Activated CD8-positive, alpha-beta memory T cell treated with anti-CD3 and anti-CD28 coated beads, Interleukin-2, amount 50 U/mL, for 24 hours (primary cell): ENCODE measurements around the gene MAP3K4.

Source experiments
- DNase-seq: peaks from one replicate; pipeline ENCODE4 v3.0.0-alpha.2; 2020; ENCODE audit errors: extremely low read depth

Gene MAP3K4

DNA sequence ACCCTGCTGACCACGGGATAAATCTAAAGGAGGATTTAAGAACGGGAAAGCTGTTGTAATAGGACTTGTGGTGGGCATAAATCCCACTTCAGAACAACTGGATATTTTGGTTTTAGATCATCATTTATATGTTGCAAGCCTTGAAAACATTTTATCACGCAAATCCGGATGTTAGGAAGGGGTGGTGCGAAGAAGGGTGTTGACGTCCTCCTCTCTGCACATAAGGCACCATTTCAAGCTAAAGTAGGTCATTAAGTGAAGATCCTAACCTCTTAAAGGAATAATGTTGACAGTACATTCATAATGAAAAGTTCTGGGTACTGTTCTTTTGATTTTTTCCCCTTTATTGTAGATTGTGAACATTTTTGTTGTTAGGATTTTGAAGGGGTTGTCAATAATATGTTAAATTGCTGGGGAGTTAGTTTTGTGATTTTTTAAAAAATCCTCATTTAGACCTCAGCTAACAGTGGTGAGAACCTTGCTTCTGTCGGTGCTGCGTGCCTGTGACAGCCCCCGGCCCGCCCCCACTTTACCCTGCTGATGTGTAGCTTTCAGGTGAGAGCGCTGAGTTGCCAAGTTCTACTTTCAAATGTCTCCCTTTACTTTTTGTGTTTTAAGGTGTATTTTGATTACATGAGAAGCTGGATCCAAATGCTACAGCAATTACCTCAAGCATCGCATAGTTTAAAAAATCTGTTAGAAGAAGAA, 88.8 kb downstream of the MAP3K4 start:
- no peak for DNase-seq

DNA sequence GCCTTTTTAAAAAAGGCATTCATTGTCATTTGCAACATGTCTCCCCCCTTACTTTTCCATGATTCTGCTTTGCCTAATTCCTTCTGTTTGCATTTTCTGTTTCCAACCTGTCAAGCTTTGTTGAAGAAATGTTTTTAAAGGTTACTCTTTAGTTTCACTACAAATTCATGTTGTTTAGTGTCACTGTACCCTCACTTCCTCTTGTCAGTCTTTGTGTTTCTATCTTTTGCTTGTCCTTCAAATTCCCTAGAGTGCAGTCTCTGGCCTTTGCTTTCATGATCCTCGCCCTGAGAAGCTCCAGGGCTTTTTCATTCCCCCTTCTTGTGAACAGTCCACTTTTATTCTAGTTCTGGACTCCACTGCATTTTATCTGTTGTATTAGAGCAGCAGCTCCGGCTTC, 90.6 kb downstream of the MAP3K4 start:
- DNase-seq = no peak

DNA sequence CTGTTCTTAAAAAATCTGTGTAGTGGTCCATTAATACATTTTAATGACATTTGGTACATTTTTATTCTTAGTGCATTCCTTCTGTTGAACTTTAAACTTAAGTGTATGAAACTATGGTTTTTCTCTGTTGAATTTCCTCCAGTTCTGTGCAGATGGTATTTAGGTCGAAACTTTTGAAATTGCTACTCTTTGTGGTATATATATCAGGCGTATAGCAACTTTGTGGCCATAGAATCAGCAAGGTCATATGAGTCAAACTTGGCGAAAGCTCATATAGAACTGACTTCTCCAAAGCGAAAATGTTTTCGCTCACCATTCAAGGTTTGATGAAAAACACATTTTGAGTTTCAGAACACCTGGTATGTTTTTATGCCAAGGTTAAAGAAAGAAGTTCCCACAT, 93.7 kb downstream of the MAP3K4 start:
- no peak for DNase-seq

DNA sequence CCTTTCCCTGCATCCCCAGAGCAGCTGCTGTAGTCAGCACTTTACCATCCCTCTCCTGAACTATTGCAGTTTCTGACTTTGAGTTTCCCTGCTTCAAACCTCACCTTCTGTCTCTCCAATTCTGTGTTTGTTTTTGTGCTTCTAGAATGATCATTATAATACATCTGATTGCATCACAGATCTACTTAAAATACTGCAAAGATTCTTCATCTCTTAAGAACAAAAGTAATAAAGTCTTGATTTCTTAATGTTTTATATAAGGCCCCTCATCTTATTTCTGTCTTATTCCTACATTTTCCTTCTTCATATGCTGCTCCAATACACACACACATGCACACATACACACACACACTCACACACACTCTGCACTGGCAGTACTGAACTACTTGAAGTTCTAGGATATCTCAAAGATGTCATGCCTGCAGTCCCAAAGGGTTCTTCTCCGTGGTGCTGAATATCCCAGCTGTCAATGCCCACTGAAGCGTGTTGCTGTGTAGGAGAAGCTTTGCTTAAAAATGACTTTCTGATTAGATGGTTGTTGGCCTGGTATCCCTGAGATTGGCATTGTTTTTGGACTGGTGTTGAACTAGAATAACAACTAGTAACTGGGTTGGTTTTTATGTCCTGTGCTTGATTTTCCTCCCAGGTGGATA, 97.2 kb downstream of the MAP3K4 start:
- DNase-seq = no peak

DNA sequence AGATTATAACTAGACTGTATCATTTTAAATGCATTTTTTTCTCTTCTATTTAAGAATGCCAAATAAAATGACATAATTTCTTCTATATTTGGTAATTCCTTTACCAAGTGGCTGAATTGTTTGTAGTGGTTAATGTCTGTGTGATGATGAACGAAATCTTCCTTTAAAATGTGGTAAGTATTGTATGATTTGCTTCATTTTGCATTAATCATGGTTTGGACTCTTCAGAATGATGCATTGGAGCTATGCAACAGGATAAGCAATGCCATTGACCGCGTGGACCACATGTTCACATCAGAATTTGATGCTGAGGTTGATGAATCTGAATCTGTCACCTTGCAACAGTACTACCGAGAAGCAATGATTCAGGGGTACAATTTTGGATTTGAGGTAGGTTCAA, 99.6 kb downstream of the MAP3K4 start:
- DNase-seq = no peak

DNA sequence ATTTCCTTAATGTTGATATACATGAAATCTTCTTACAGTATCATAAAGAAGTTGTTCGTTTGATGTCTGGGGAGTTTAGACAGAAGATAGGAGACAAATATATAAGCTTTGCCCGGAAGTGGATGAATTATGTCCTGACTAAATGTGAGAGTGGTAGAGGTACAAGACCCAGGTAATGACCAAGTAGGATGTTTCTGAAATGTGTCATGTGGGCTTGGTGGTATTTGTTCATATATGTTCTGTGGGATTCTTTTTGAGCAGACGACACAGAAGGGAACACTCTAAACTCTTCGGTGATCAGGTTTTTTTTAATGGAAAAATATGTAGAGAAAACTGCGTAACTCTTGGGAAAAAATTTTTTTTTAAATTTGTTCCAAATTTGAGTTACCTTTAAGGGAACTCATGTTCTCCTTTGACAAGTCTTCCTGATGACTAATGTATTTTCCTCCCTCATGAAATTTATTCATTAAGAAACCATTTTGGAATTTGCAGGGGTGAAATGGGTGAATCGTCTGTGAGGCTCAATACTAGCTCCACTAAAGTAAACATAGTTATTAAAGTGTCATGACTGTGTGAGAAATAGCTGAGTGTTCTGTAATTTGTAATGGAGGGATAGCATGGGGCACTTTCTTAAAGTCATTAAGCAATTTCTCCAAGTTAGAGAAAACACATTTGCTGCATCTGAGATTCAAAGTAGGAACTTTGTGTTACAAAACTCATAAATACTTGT, 100.6 kb downstream of the MAP3K4 start:
- DNase-seq = no peak

DNA sequence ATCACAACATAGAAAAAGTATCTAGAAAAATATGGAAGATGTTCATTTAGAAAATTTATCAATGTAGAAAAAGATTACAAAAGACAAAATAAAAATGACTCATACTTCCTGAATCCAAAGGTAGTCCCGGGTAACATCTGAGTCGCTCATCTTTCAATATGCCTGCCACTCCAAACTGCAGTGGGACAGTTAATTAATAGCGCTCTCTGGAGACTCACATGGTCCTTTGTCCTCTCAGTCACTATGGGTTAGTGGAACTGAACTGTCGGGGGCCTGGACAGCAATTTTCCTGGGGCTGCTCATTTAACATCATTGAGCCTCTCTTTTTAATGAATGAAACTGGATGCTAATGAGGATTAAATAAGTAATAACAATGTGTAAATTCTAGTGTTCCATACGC, 103.4 kb downstream of the MAP3K4 start:
- DNase-seq = no peak

DNA sequence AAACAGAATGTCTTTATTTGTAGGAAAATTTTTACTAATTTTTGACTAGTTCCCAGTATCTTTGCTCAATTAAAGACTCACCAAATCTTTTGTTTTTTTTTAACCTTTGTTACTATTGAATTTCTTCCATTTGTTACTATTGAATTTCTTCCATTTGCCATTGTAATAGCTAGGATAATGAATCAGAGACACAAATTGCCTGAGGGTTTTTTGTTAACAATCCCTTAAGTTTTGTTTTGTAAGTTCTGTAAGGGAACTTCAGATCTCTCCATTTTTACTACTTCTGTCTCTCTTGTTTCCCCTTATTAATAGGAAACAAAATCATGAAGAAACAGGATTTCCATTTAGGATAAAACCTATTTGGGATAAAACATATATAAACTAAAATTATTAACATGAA, 104.3 kb downstream of the MAP3K4 start:
- no peak for DNase-seq

DNA sequence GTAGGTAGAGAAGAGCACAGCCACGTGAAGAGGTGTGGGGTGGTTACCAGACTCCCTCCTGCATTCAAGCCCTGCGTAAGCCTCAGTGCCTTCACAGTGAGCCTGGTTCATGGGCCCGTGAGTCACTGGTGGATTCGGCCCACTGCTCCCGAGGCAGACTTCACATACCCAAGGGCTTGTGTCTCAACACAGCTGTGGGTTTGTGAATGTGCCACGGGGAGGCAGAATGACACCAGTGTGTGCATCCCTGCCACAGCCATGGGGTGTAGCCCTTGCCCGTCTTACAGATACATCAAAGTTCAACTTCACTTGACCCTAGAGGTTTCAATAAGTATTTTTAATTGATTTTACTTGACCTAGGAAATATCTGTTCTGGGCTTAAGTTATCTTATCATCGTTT, 108.5 kb downstream of the MAP3K4 start:
- no peak for DNase-seq

DNA sequence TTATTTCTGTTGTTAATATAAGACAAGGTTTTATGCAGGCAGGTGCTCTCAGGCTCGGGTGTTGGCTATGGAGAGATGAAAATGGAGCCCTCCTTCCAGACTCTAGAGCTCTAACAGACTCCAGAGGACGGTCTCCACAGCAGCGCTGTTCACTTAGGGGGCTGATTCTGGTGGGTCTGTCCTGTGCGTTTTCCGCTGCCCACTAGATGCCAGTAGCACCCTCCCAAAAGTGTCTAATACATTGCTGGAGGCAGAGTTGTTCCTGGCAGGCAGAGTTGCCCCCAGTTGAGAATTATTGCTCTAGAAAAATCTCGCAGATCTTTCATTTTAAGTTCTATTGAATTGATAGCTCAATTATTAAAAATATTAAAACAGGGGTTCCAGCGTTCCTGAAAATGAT, 109.9 kb downstream of the MAP3K4 start:
- DNase-seq = no peak

DNA sequence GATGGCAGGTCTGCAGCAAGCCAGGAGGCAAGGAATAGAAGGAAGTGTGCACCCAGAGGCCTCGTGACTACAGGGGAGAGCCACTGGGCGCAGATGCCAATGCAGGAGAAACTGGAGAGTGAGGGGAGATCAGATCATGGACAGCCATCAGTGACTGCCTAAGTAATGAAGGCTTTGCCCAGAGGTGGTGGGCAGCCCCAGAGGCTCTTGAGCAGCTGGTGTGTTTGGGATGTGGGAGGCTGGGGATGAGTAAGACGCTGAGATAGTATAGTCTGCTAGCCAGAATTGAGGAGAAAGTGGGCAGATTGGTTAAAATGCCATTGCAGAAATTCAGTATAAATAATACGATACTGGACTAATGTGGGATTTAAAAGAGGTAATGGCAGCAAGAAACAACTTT, 111.9 kb downstream of the MAP3K4 start:
- DNase-seq = no peak

DNA sequence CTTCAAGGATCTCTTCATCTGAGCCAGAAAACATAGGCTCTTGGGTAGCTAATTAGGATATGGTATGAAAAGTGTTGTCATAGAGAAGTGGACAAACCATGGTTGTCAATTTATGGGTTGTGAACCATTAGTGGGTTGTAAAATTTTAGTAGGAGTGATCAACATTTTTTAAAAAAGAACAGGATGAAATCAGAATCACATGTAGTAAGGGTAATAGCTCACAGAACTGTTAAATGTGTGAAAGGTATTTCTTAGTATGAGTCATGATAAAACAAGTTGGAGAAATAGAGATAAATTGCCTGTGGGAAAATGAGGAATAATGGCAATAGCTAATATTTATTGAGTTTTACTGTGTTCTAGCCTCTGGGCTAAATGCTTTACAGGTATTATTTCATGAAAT, 113.4 kb downstream of the MAP3K4 start:
- no peak for DNase-seq

DNA sequence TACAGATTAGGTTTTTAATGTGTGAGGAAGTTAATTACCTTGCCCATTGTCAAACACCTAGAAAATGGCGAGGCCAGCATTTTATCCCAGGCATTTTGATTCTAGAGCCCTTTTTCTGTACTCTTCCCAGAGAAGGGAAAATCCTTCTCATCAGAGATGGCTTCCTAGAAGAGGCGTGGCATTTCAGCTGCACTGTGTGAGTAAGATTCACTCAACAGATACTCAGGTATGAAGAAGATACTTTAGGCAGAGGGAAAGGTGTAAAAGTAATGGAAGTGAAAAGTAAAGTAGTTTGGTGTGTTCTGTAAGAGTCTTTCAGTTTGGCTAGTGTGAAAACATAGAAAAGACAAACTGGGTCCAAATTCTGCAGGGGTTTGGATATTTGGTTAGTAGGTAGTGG, 113.8 kb downstream of the MAP3K4 start:
- DNase-seq = no peak

DNA sequence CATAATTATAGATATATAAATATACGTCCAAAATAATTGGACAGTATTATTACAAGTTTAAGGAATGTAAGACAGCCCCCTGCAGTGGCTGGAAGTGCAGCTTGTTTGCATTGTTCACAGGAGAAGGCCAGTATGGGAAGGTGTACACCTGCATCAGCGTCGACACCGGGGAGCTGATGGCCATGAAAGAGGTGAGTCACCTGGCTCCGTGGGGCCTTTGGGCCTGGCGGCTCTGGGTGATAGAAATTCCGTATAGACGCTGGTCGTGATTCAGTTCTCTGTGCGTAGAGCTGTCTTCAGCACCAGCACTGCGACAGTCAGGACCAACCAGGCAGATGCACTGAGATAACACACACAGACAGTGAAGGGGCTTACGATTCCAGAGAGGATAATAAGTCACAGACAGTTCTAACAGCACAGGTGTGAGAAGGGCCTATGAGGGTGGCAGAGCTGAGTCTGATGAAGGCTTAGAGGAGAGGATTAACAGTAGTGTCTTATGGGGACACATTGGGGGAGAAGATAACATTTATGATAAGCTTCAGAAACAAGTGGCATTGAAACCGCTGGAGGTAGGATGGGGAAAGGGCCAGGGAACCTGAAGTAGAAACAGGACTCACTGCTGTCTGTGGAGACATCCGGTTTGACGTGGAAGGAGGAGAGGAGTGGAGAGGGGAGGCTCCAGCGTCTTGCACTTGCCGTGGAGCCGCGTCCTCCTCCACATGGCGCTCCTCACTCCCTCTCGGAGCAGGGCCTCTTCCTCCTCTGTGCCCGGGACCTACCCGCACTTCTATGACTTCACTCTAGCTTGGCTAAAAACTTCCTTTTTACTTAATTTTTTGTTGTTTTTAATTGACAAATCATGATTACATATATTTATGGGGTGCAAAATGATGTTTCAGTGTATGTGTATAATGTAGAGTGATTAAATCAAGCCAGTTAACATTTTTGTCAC, 116.5 kb downstream of the MAP3K4 start:
- DNase-seq = no peak

DNA sequence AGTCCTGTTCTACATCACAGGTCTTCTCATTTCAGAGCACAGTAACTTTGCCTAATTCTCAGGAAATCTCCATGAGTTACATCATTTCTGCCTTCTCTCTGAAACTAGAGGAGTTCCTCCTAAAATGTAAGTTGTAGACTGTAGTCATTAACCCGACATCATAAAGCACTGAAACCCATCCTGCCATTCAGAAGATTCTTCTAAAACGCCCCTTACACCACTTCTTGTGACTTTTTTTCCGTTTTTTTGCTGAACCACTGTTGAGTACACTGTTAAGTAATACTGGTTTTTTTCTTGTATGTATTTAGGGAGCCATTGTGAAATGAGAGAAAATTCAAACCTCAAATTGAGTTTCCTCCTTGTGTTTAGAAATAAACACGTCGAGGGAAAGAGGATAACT, 117.3 kb downstream of the MAP3K4 start:
- DNase-seq = no peak

DNA sequence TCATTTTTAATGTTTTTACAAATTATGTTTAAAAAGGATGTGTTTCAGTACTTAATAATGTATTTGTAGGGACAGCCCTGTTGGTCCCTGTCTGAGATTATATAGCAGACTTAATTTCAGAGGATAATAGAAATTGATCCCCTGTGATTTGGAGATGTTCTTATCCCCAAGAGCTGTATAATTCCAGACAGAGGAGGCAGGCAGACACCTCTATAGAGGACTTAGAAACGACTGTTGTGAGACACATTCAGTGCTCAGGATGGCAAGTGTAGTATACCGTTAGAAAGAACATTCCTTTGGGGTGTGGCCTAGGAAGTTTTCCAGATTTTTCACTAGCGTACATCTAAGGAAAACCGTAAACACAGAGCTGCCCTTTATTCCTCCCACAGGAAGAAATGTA, 117.8 kb downstream of the MAP3K4 start:
- no peak for DNase-seq

DNA sequence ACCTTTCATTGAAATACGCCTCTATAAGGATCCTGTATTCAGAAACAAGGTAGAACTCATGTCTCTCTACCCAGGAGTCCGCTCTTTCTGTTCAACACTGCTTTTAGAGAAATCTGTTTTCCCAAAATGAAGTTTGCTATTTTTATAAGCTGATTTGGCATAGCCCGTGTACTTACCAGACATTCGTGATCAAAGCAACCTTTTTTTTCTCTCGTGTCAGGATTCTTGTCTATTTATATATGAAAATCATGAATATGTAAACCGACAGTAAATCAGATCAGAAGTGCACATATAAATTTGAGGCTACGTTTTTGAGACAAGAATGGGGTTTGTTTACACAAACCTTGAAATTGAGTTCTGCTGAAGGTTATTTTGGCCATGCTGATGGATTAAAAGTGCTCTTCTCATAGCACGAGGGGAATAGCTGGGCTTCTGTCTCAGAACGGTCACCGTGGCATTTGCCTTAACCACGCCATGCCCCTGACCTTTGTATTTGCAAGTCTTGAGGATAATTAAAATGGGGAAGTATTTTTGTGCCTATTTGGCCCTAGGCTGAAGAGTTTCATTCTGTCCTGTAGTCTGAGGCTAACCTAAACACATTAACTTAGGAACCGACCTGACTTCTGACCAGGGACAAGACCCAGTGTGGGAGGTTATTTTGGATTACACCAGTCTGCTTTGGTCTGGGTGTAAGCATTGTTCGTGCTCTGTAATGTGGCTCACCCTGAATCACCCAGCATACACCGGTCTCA, 118.6 kb downstream of the MAP3K4 start:
- no peak for DNase-seq

DNA sequence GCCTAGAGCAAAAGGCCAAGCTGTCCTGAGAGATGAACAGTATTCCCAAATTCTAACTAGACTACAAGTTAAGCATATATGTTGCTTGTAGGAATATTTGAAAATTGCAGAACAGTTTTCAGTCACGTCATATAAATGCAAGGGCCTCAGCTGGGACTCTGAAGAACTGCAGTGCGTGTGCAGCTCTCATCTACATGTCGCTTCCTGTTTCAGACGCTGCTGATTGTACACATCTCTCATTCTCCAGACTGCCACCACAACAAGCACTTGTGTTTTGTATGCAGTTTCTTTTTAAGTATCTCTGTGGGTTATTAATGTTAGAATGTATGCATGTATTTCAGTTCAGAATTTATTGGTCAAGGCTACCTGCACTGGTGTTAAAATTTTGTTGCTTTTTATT, 119.7 kb downstream of the MAP3K4 start:
- no peak for DNase-seq

DNA sequence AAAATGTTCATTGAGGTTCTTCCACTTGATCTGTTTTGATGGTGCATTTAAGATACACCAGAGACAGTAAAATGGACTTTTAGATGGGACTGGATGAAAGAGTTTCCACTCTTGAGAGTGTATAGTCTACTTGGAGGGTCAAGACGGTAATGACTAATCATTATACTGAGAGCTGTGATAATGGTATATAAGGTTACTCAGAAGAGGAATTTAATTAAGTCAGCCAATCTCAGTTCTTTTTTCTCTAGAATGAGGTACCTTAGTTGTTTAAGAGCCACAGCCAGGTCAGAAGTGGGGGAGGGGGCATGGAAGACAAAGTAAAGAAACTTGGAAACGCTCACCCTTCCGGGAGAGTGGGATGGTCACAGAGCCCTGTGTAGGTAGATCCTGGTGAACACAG, 123.9 kb downstream of the MAP3K4 start:
- DNase-seq = no peak

DNA sequence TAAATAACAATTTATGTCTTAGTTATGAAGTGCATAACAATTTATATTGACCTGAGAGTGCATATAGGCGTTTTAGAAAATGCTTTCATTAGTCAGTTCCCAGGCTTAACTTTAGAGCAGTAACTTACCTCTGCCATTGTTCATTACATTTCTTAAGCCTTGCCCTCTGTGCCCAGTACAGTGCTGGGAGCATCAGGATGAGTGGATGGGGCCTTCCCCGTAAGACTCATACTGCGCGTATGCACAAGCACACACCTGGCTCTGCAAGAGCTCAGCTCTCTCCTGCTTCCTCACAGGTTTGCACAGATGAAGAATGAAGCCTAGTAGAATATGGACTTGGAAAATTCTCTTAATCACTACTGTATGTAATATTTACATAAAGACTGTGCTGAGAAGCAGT, 125.0 kb downstream of the MAP3K4 start:
- no peak for DNase-seq

DNA sequence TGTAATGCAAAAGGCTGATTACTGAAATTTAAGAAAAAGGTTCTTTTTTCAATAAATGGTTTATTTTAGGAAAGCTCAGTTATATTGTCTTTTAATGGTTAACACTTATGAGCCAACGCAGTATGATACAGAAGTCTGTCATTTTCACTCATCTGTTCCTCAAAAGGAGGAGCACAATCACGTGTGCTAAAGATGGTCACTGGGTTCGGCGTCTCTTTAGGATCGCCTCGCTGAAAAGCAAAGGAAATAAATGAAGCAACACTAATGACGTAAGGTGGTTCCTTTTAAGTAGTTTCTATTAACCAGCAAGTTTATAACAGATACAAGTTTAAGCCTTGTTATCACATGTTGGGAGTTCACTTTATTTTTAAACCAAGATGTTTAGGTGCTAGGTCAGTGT, 125.7 kb downstream of the MAP3K4 start:
- DNase-seq = no peak
